GM23248 (cell line): Measurements from ENCODE around the gene OR2A1. TPM values are rescaled to one million over a fixed set of nuclear protein-coding genes. Genes with fewer than 3 reads are reported as not detected.
"Not testable (repeated sequence)": the region's sequence is repeated elsewhere in the genome, so short reads cannot be mapped to it uniquely, and the experiment has no call there.

ENCODE experiments used
- DNase-seq: peaks from one replicate; pipeline ENCODE4 v3.0.0-alpha.2; 2015
- H2AFZ ChIP-seq: fragments of 200-600 bp; sonication (generic); 2 replicates; pipeline ENCODE4 v1.6.1; 2016; ENCODE audit warnings: antibody characterized with exemption
- H3F3A ChIP-seq: fragments of 200-600 bp; sonication (generic); 2 replicates; pipeline ENCODE4 v1.6.1; 2016; ENCODE audit warnings: mild to moderate bottlenecking, antibody characterized with exemption, mixed run types; ENCODE audit not compliant: insufficient read depth
- H3K27ac ChIP-seq: fragments of 200-600 bp; sonication (generic); 2 replicates; pipeline ENCODE4 v1.5.1; 2016; ENCODE audit warnings: mild to moderate bottlenecking
- H3K27me3 ChIP-seq: fragments of 200-600 bp; sonication (generic); replicated peaks from 2 replicates; pipeline ENCODE4 v1.6.1; 2016; ENCODE audit warnings: mild to moderate bottlenecking; ENCODE audit not compliant: insufficient read depth
- H3K36me3 ChIP-seq: fragments of 200-600 bp; sonication (generic); 2 replicates; pipeline ENCODE4 v1.6.1; 2016; ENCODE audit warnings: low read depth, mild to moderate bottlenecking
- H3K4me1 ChIP-seq: fragments of 200-600 bp; sonication (generic); 2 replicates; pipeline ENCODE4 v1.6.1; 2016; ENCODE audit warnings: mild to moderate bottlenecking; ENCODE audit not compliant: insufficient read depth
- H3K4me2 ChIP-seq: fragments of 200-600 bp; sonication (generic); one replicate; pipeline ENCODE4 v1.6.1; 2016; ENCODE audit warnings: mild to moderate bottlenecking; ENCODE audit not compliant: unreplicated experiment
- H3K4me3 ChIP-seq: fragments of 200-600 bp; sonication (generic); 2 replicates; pipeline ENCODE4 v1.5.1; 2016; ENCODE audit warnings: mild to moderate bottlenecking
- H3K79me2 ChIP-seq: fragments of 200-600 bp; sonication (generic); 2 replicates; pipeline ENCODE4 v1.6.1; 2016; ENCODE audit warnings: mild to moderate bottlenecking; ENCODE audit not compliant: insufficient read depth
- H3K9ac ChIP-seq: fragments of 200-600 bp; sonication (generic); 2 replicates; pipeline ENCODE4 v1.6.1; 2016; ENCODE audit warnings: mild to moderate bottlenecking
- H3K9me2 ChIP-seq: fragments of 200-600 bp; sonication (generic); 2 replicates; pipeline ENCODE4 v1.6.1; 2016; ENCODE audit warnings: mixed run types, mild to moderate bottlenecking, moderate library complexity; ENCODE audit not compliant: insufficient read depth
- H3K9me3 ChIP-seq: fragments of 200-600 bp; sonication (generic); one replicate; pipeline ENCODE4 v1.6.1; 2017; ENCODE audit warnings: low read depth
- H4K20me1 ChIP-seq: fragments of 200-600 bp; sonication (generic); 2 replicates; pipeline ENCODE4 v1.6.0; 2016; ENCODE audit not compliant: insufficient read depth
- WGBS, 2 experiments: methylation state at CpG; one replicate each; pipeline ENCODE4 v1.1.6; 2015 to 2017; ENCODE audit warnings: low lambda C conversion rate in 2 of 2, low coverage in 1 of 2; ENCODE audit errors: missing lambda C conversion rate in 2 of 2; 5-methylcytosine and 5-hydroxymethylcytosine counted together
- in situ Hi-C: fragments of 300-500 bp; cut with MboI; formaldehyde crosslinking; loops from 2 replicates; pipeline ENCODE4 v1.15.0; 2020
- polyA plus RNA-seq: library from polyadenylated mRNA; unstranded; fragments of >200 nt; fragmentation: Nextera tagmentation; extraction: Ambion mirVana; gene quantifications from 2 replicates; pipeline ENCODE4 v1.2.1, GENCODE V29; 2016
- total RNA-seq: library from RNA; depleted of rRNA; stranded (reverse); fragments of >200 nt; shearing (Covaris generic); gene quantifications from 2 replicates; pipeline ENCODE4 v1.2.3, GENCODE V29; 2014; rRNA removed

The OR2A1 gene
- total and polyA plus RNA-seq, 2 experiments from 2014 or later, result 0.10 to 0.32 TPM

DNA sequence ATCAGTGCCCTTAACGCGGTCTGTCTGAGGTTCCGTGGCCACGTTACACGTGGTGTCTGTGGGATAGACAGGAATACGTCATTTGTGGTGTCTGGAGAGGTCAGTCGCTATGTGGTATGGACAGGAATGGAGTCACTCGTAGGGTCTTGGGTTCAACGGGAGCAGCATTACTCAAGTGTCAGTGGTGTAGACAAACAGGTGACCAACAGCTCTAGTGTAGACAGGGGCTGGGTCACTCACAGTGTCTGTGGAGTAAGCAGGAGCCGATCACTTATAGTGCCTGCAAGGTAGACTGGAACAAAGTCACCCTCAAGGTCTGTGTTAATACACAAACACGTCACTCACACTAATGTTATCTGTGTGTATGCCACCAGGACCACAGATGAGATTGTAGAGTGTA is 44.6 kb downstream of the OR2A1 start:
- H3K9ac ChIP-seq, in situ Hi-C loops, H3K9me2 ChIP-seq, H3K79me2 ChIP-seq, H3F3A ChIP-seq, DNase-seq, H3K36me3 ChIP-seq, H3K4me3 ChIP-seq, H3K4me1 ChIP-seq, H3K9me3 ChIP-seq, H3K27ac ChIP-seq, H4K20me1 ChIP-seq, H2AFZ ChIP-seq, H3K27me3 ChIP-seq, H3K4me2 ChIP-seq: not testable (repeated sequence)
- WGBS, 2 experiments, result 78 to 84% methylated on average over 2 of the region's 11 CpGs

GRCh38 chr7:144362061-144362460 is 49.8 kb downstream of the OR2A1 start:
- H3K9me3 ChIP-seq, H2AFZ ChIP-seq, H4K20me1 ChIP-seq, H3K27me3 ChIP-seq, H3K4me2 ChIP-seq, in situ Hi-C loops, H3K79me2 ChIP-seq, H3K4me1 ChIP-seq, H3K9ac ChIP-seq, H3K4me3 ChIP-seq, H3K9me2 ChIP-seq, H3K36me3 ChIP-seq, H3F3A ChIP-seq, H3K27ac ChIP-seq, DNase-seq: not testable (repeated sequence)
- no CpG with 5 or more reads among the region's 3 CpGs for WGBS, 2 experiments

- H3F3A ChIP-seq, DNase-seq, H3K9ac ChIP-seq, H3K4me3 ChIP-seq, H3K79me2 ChIP-seq, H3K4me2 ChIP-seq, H3K9me2 ChIP-seq, H3K27ac ChIP-seq, H3K27me3 ChIP-seq, H4K20me1 ChIP-seq, H3K36me3 ChIP-seq, H2AFZ ChIP-seq, H3K9me3 ChIP-seq, in situ Hi-C loops, H3K4me1 ChIP-seq: not testable (repeated sequence)
- WGBS, 2 experiments, result no CpG with 5 or more reads among the region's 6 CpGs
Measured at GRCh38 chr7:144365523-144365922, 53.3 kb downstream of the OR2A1 start.

DNA sequence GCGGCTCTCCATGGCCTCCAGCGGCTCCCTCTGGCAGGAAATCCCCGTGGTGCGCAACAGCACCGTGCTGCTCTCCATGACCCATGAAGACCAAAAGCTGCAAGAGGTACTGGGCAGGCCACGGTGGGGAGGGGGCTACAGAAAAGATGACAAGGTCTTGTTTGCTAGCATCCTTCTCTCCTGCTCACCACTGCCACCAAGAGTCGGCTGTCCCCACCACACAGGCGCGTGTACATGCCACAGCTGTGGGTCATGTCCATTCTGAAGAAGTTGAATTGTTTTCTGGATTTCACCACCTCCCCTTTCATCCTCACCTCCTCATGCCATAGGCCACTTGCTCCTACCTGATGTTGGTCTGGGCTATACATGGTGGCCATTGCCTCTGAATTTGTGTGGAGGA is 55.0 kb downstream of the OR2A1 start:
- WGBS, 2 experiments, result no CpG with 5 or more reads among the region's 9 CpGs
- in situ Hi-C loops, result not testable (repeated sequence)

DNA sequence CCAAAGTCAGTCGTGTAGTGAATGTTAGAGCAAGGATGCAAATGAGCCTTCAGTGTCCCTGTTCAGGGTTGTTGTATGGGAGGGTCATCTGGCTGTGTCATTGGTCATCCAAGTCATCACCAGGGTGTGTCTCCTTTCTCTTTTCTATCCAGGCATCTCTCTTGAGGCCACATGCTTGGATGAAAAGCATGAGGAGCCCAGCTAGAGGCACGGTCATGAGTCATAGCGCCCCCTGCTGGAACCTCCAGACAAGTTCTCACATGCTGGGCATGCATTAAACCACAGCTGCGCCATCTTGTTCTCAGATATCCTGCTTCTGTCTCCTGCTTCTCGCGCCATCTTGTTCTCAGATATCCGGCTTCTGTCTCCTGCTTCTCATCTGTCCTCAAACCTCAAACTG is 57.0 kb downstream of the OR2A1 start:
- H3K4me2 ChIP-seq, H4K20me1 ChIP-seq, H3K27ac ChIP-seq, H3K9me2 ChIP-seq, H2AFZ ChIP-seq, H3F3A ChIP-seq, H3K27me3 ChIP-seq, H3K36me3 ChIP-seq, H3K9me3 ChIP-seq, H3K4me1 ChIP-seq, in situ Hi-C loops, H3K9ac ChIP-seq, H3K4me3 ChIP-seq, H3K79me2 ChIP-seq, DNase-seq: not testable (repeated sequence)
- WGBS, 2 experiments, result 93 to 97% methylated on average over 4 of the region's 7 CpGs

More for the DNA sequence above, 55.0 kb downstream of the OR2A1 start:
- H2AFZ ChIP-seq, H3K27ac ChIP-seq, H3K4me3 ChIP-seq, H3K79me2 ChIP-seq, H3K4me2 ChIP-seq, H3K9me3 ChIP-seq, DNase-seq, H3K4me1 ChIP-seq, H3K36me3 ChIP-seq, H3K27me3 ChIP-seq, H3F3A ChIP-seq, H4K20me1 ChIP-seq, H3K9me2 ChIP-seq, H3K9ac ChIP-seq: not testable (repeated sequence)

Other genes starting within 250 kb of the OR2A1 start
- gene OR2A25, start 242.6 kb upstream of the OR2A1 start, total RNA-seq, result not detected in 2 replicates
- gene OR2A25, start 242.6 kb upstream of the OR2A1 start, polyA plus RNA-seq, result not detected in 2 replicates
- not detected in 2 replicates for gene OR2A12, start 226.1 kb upstream of the OR2A1 start, total RNA-seq
- not detected in 2 replicates for gene OR2A12, start 226.1 kb upstream of the OR2A1 start, polyA plus RNA-seq
- gene OR2A2, start 202.8 kb upstream of the OR2A1 start, total RNA-seq, result not detected in 2 replicates
- gene OR2A2, start 202.8 kb upstream of the OR2A1 start, polyA plus RNA-seq, result not detected in 2 replicates
- not detected in 2 replicates for gene OR2A14, start 189.2 kb upstream of the OR2A1 start, total RNA-seq
- not detected in 2 replicates for gene OR2A14, start 189.2 kb upstream of the OR2A1 start, polyA plus RNA-seq
- 1.3 TPM in 1 of 2 replicates, not detected in the other for gene CTAGE4, start 129.0 kb upstream of the OR2A1 start, total RNA-seq
- gene CTAGE4, start 129.0 kb upstream of the OR2A1 start, polyA plus RNA-seq, result 0.35 and 1.0 TPM in 2 replicates
- gene ARHGEF35, start 116.6 kb upstream of the OR2A1 start, total RNA-seq, result 3.4 and 4.3 TPM in 2 replicates
- 4.5 and 5.8 TPM in 2 replicates for gene ARHGEF35, start 116.6 kb upstream of the OR2A1 start, polyA plus RNA-seq
- 0.25 and 0.32 TPM in 2 replicates for gene OR2A42, start 72.8 kb upstream of the OR2A1 start, total RNA-seq
- gene OR2A42, start 72.8 kb upstream of the OR2A1 start, polyA plus RNA-seq, result 0.06 TPM in 1 of 2 replicates, not detected in the other
- gene OR2A7, start 47.6 kb upstream of the OR2A1 start, total RNA-seq, result 1.1 TPM in 1 of 2 replicates, not detected in the other
- 0.22 and 0.26 TPM in 2 replicates for gene OR2A7, start 47.6 kb upstream of the OR2A1 start, polyA plus RNA-seq
- 0.13 TPM in 1 of 2 replicates, not detected in the other for gene CTAGE8, start 43.1 kb upstream of the OR2A1 start, total RNA-seq
- not detected in 2 replicates for gene CTAGE8, start 43.1 kb upstream of the OR2A1 start, polyA plus RNA-seq
- 2.4 TPM in 2 replicates for gene ARHGEF5, start 43.0 kb downstream of the OR2A1 start, total RNA-seq
- 2.6 and 2.9 TPM in 2 replicates for gene ARHGEF5, start 43.0 kb downstream of the OR2A1 start, polyA plus RNA-seq
- gene NOBOX, start 91.3 kb downstream of the OR2A1 start, total RNA-seq, result not detected in 2 replicates
- gene NOBOX, start 91.3 kb downstream of the OR2A1 start, polyA plus RNA-seq, result not detected in 2 replicates